ENCODE data around the gene TAT. TPM values are rescaled to one million over a fixed set of nuclear protein-coding genes. Genes with fewer than 3 reads are reported as not detected.
"Not testable (repeated sequence)": the region's sequence is repeated elsewhere in the genome, so short reads cannot be mapped to it uniquely, and the experiment has no call there.

TAT gene
- total RNA-seq, result not detected

GRCh38 chr16:71576971-71577370, at the start of gene TAT:
Gene TAT (minus strand): TSS chr16:71577092. CDS start chr16:71576415, 677 bp downstream.
- no peak for ATAC-seq (replicated peaks)
- H3K27me3 Mint-ChIP-seq, result peaks cover 18% of the 10 kb centered on the region
- H3K4me3 Mint-ChIP-seq, result no peak within 1 kb of the TSS
- no peaks in the 10 kb centered on the region for H3K36me3 Mint-ChIP-seq (ENCODE audit: low read depth)
- no peaks in the 10 kb centered on the region for H3K4me1 Mint-ChIP-seq
- H3K9me3 Mint-ChIP-seq, result no peaks in the 10 kb centered on the region
- no peak within 1 kb of the TSS for H3K27ac Mint-ChIP-seq

- peak; percentile 18 for ATAC-seq (replicated peaks)
- Mint-ChIP-seq H3K4me3 (no peak within 1 kb of the TSS), H3K9me3 (no peaks in the 10 kb centered on the region), H3K27me3 (no peaks in the 10 kb centered on the region), H3K36me3 (ENCODE audit: low read depth) (no peaks in the 10 kb centered on the region), H3K27ac (no peak within 1 kb of the TSS), H3K4me1 (peaks cover 6% of the 10 kb centered on the region)
Measured at GRCh38 chr16:71626018-71626857, 49.3 kb upstream of the TAT start, which contains the start of gene MARVELD3. Gene MARVELD3 (plus strand): TSS chr16:71626184. CDS start chr16:71626230, 46 bp downstream.

GRCh38 chr16:71625113-71625850, 48.4 kb upstream of the TAT start:
- Mint-ChIP-seq H3K27ac (no peak overlapping the region), H3K4me3 (no peak overlapping the region), H3K36me3 (ENCODE audit: low read depth) (no peaks in the 10 kb centered on the region), H3K27me3 (no peaks in the 10 kb centered on the region), H3K4me1 (peaks cover 6% of the 10 kb centered on the region), H3K9me3 (no peaks in the 10 kb centered on the region)
- no peak for ATAC-seq (replicated peaks)

- no peak overlapping the region for H3K4me3 Mint-ChIP-seq
- no peak for ATAC-seq (replicated peaks)
- no peaks in the 10 kb centered on the region for H3K9me3 Mint-ChIP-seq
- peaks cover 3% of the 10 kb centered on the region for H3K27me3 Mint-ChIP-seq
- H3K36me3 Mint-ChIP-seq (ENCODE audit: low read depth), result no peaks in the 10 kb centered on the region
- peaks cover 6% of the 10 kb centered on the region for H3K4me1 Mint-ChIP-seq
- no peak overlapping the region for H3K27ac Mint-ChIP-seq
Measured at GRCh38 chr16:71623597-71623996, 46.7 kb upstream of the TAT start.

GRCh38 chr16:71622088-71622487, 45.2 kb upstream of the TAT start:
- Mint-ChIP-seq H3K4me1 (peaks cover 6% of the 10 kb centered on the region), H3K36me3 (ENCODE audit: low read depth) (no peaks in the 10 kb centered on the region), H3K4me3 (no peak overlapping the region), H3K27ac (no peak overlapping the region), H3K27me3 (peaks cover 6% of the 10 kb centered on the region), H3K9me3 (no peaks in the 10 kb centered on the region)
- peak; percentile 74 for ATAC-seq (replicated peaks)

GRCh38 chr16:71618429-71618828, 41.5 kb upstream of the TAT start:
- Mint-ChIP-seq H3K4me1 (peaks cover 6% of the 10 kb centered on the region), H3K27ac (no peak overlapping the region), H3K4me3 (no peak overlapping the region), H3K36me3 (ENCODE audit: low read depth) (no peaks in the 10 kb centered on the region), H3K27me3 (peaks cover 6% of the 10 kb centered on the region), H3K9me3 (no peaks in the 10 kb centered on the region)
- ATAC-seq (replicated peaks), result no peak

GRCh38 chr16:71614956-71615355, 38.1 kb upstream of the TAT start:
- ATAC-seq (replicated peaks); H3K36me3 Mint-ChIP-seq (ENCODE audit: low read depth); H3K27ac Mint-ChIP-seq; H3K4me3 Mint-ChIP-seq; H3K9me3 Mint-ChIP-seq; H3K4me1 Mint-ChIP-seq: not testable (repeated sequence)
- peaks cover 13% of the 10 kb centered on the region for H3K27me3 Mint-ChIP-seq

GRCh38 chr16:71610936-71611871, 34.3 kb upstream of the TAT start:
- no peak overlapping the region for H3K4me3 Mint-ChIP-seq

GRCh38 chr16:71610447-71610846, 33.6 kb upstream of the TAT start:
- no peaks in the 10 kb centered on the region for H3K4me1 Mint-ChIP-seq
- H3K27ac Mint-ChIP-seq, result no peak overlapping the region
- H3K36me3 Mint-ChIP-seq (ENCODE audit: low read depth), result no peaks in the 10 kb centered on the region
- no peak overlapping the region for H3K4me3 Mint-ChIP-seq
- ATAC-seq (replicated peaks), result no peak
- H3K27me3 Mint-ChIP-seq, result peaks cover 7% of the 10 kb centered on the region
- no peaks in the 10 kb centered on the region for H3K9me3 Mint-ChIP-seq

More at GRCh38 chr16:71610936-71611871, 34.3 kb upstream of the TAT start:
- ATAC-seq (replicated peaks), result peak; percentile 73
- Mint-ChIP-seq H3K4me1 (no peaks in the 10 kb centered on the region), H3K27me3 (peaks cover 7% of the 10 kb centered on the region), H3K27ac (no peak overlapping the region), H3K36me3 (ENCODE audit: low read depth) (no peaks in the 10 kb centered on the region), H3K9me3 (no peaks in the 10 kb centered on the region)

- Mint-ChIP-seq H3K4me1 (no peaks in the 10 kb centered on the region), H3K27ac (peak overlapping the region; percentile 21), H3K36me3 (ENCODE audit: low read depth) (no peaks in the 10 kb centered on the region), H3K4me3 (no peak overlapping the region), H3K9me3 (no peaks in the 10 kb centered on the region), H3K27me3 (peaks cover 7% of the 10 kb centered on the region)
- ATAC-seq (replicated peaks), result no peak
Measured at GRCh38 chr16:71609066-71609465, 32.2 kb upstream of the TAT start.

- H3K36me3 Mint-ChIP-seq (ENCODE audit: low read depth), result no peaks in the 10 kb centered on the region
- no peak for ATAC-seq (replicated peaks)
- H3K4me1 Mint-ChIP-seq, result no peaks in the 10 kb centered on the region
- no peaks in the 10 kb centered on the region for H3K9me3 Mint-ChIP-seq
- H3K4me3 Mint-ChIP-seq, result no peak overlapping the region
- H3K27me3 Mint-ChIP-seq, result peaks cover 23% of the 10 kb centered on the region
- no peak overlapping the region for H3K27ac Mint-ChIP-seq
Measured at GRCh38 chr16:71600822-71601221, 23.9 kb upstream of the TAT start.

- ATAC-seq (replicated peaks); H3K27ac Mint-ChIP-seq; H3K4me1 Mint-ChIP-seq; H3K9me3 Mint-ChIP-seq; H3K4me3 Mint-ChIP-seq; H3K36me3 Mint-ChIP-seq (ENCODE audit: low read depth): not testable (repeated sequence)
- H3K27me3 Mint-ChIP-seq, result peaks cover 32% of the 10 kb centered on the region
Measured at GRCh38 chr16:71598426-71598825, 21.5 kb upstream of the TAT start.

GRCh38 chr16:71595340-71595826, 18.5 kb upstream of the TAT start:
- not testable (repeated sequence) for H3K9me3 Mint-ChIP-seq; H3K4me1 Mint-ChIP-seq; H3K27ac Mint-ChIP-seq; H3K36me3 Mint-ChIP-seq (ENCODE audit: low read depth); ATAC-seq (replicated peaks); H3K4me3 Mint-ChIP-seq
- peaks cover 48% of the 10 kb centered on the region for H3K27me3 Mint-ChIP-seq
